HEK293T (cell line): ENCODE results near the gene CDADC1.

Experiments
- ARNT ChIP-seq: fragments of 450-650 bp; IDR thresholded peaks from 2 replicates; pipeline ENCODE4 v1.6.1; 2017; ENCODE audit warnings: mild to moderate bottlenecking
- ELF4 ChIP-seq: fragments of 450-650 bp; IDR thresholded peaks from 2 replicates; pipeline ENCODE4 v1.6.1; 2017; ENCODE audit warnings: antibody characterized with exemption
- FOXA1 ChIP-seq: fragments of 450-650 bp; IDR thresholded peaks from 2 replicates; pipeline ENCODE4 v1.6.1; 2016; ENCODE audit warnings: mild to moderate bottlenecking
- FOXM1 ChIP-seq: fragments of 450-650 bp; IDR thresholded peaks from 2 replicates; pipeline ENCODE4 v1.6.1; 2017; ENCODE audit warnings: mild to moderate bottlenecking, borderline replicate concordance
- SP1 ChIP-seq: fragments of 450-650 bp; IDR thresholded peaks from 2 replicates; pipeline ENCODE4 v1.6.1; 2017
- SUZ12 ChIP-seq: fragments of 450-650 bp; IDR thresholded peaks from 2 replicates; pipeline ENCODE4 v1.6.1; 2016; ENCODE audit warnings: mild to moderate bottlenecking
- ZNF384 ChIP-seq: fragments of 450-650 bp; IDR thresholded peaks from 2 replicates; pipeline ENCODE4 v1.6.1; 2016

- TF ChIP-seq ELF4: no peak
- no peak for TF ChIP-seq FOXA1
- no peak for TF ChIP-seq SP1
- TF ChIP-seq SUZ12: no peak
- no peak for TF ChIP-seq FOXM1
- no peak for TF ChIP-seq ARNT
- no peak for TF ChIP-seq ZNF384
These were observed 39.1 kb upstream of the CDADC1 start for GRCh38 chr13:49208619-49209018.
